HCT116 (cell line): Measurements from ENCODE around the gene LIM2. TPM values are rescaled to one million over a fixed set of nuclear protein-coding genes. Genes with fewer than 3 reads are reported as not detected.

Experiments used
- ATAC-seq: fragments of 200-7000 bp; cut with Tn5 transposase; 2 replicates; pipeline ENCODE4 v1.9.1; 2020; ENCODE audit warnings: mild to moderate bottlenecking, moderate library complexity
- BruUV-seq: library from RNA; stranded (reverse); fragments of 400-500 nt; replicated peaks from 2 replicates; lab custom pipeline; 2021; lab: Mats Ljungman, UMichigan
- CTCF ChIA-PET: fragments of 300-600 bp; sonication (Branson Sonifier 250); formaldehyde crosslinking; loops from one replicate; lab custom pipeline; 2021; ENCODE audit warnings: antibody characterized with exemption; lab: Charles Lee
- POLR2A ChIA-PET: fragments of 300-600, 350-600 bp; sonication (Branson Sonifier 250); formaldehyde crosslinking; loops from one replicate; lab custom pipeline; 2021; ENCODE audit warnings: antibody characterized with exemption; lab: Charles Lee
- RAD21 ChIA-PET, 2 experiments: fragments of 300-600 bp; sonication (Branson Sonifier 250); formaldehyde crosslinking; loops; one replicate each; lab custom pipeline; 2023; ENCODE audit warnings: low total read pairs in 2 of 2; ENCODE audit not compliant: uncharacterized antibody in 2 of 2, unreplicated experiment in 2 of 2, low non-redundant PET in 1 of 2; lab: Charles Lee
- DNase-seq: peaks from one replicate; pipeline ENCODE4 v3.0.0-alpha.2; 2010; ENCODE audit warnings: low read depth, low spot score
- H2AFZ ChIP-seq: fragments of 200-600 bp; shearing (Covaris generic), sonication (generic); 2 replicates; pipeline ENCODE4 v1.6.1; 2017; ENCODE audit warnings: low read depth, mixed run types, mixed read lengths, antibody characterized with exemption, low read length; ENCODE audit not compliant: poor library complexity, severe bottlenecking
- H3K27ac ChIP-seq: 2 replicates; pipeline ENCODE4 v1.5.1; 2012; ENCODE audit warnings: low read depth, low read length
- H3K27me3 ChIP-seq: fragments of 200-600 bp; sonication (generic); 2 replicates; pipeline ENCODE4 v1.6.1; 2016; ENCODE audit warnings: mixed run types, low read length, mixed read lengths; ENCODE audit not compliant: insufficient read depth
- H3K36me3 ChIP-seq, 2 experiments: fragments of 200-500 bp in 1 of 2; fragments of 200-600 bp in 1 of 2; sonication (Bioruptor generic) in 1 of 2; sonication (generic) in 1 of 2; 2 replicates each; pipeline versions ENCODE4 v1.5.1 to v1.6.1; 2014 to 2016; ENCODE audit warnings: low read length in 2 of 2, inconsistent platforms in 1 of 2, mixed read lengths in 1 of 2, mixed run types in 1 of 2; ENCODE audit not compliant: insufficient read depth in 2 of 2, control insufficient read depth in 1 of 2
- H3K4me1 ChIP-seq, 2 experiments: fragments of 200-600 bp in 1 of 2; sonication (generic) in 1 of 2; 2 replicates each; pipeline versions ENCODE4 v1.5.1 to v1.6.1; 2012 to 2017; ENCODE audit warnings: low read length in 2 of 2, inconsistent platforms in 1 of 2, mild to moderate bottlenecking in 1 of 2, mixed read lengths in 1 of 2, mixed run types in 1 of 2, moderate library complexity in 1 of 2; ENCODE audit not compliant: insufficient read depth in 2 of 2, control insufficient read depth in 1 of 2
- H3K4me2 ChIP-seq: fragments of 200-600 bp; sonication (generic); 2 replicates; pipeline ENCODE4 v1.6.1; 2017; ENCODE audit warnings: mixed run types, low read length, mixed read lengths
- H3K4me3 ChIP-seq, 2 experiments: fragments of 200-600 bp in 1 of 2; sonication (generic) in 1 of 2; replicated peaks in 1 of 2; 2 replicates each; pipeline ENCODE4 v1.5.1; 2011 to 2016; ENCODE audit warnings: low read length in 2 of 2, control low read depth in 1 of 2, low read depth in 1 of 2, mild to moderate bottlenecking in 1 of 2, mixed read lengths in 1 of 2, mixed run types in 1 of 2
- H3K79me2 ChIP-seq: fragments of 200-600 bp; sonication (generic); 2 replicates; pipeline ENCODE4 v1.6.1; 2017; ENCODE audit warnings: mild to moderate bottlenecking, mixed run types, low read length, moderate library complexity, mixed read lengths; ENCODE audit not compliant: insufficient read depth
- H3K9ac ChIP-seq: fragments of 200-600 bp; sonication (generic); 2 replicates; pipeline ENCODE4 v1.6.1; 2016; ENCODE audit warnings: low read length, mixed read lengths
- H3K9me2 ChIP-seq: fragments of 200-600 bp; sonication (generic), shearing (Covaris generic); 2 replicates; pipeline ENCODE4 v1.6.1; 2017; ENCODE audit warnings: mixed run types, mild to moderate bottlenecking, moderate library complexity; ENCODE audit not compliant: insufficient read depth
- H3K9me3 ChIP-seq, 2 experiments: fragments of 200-500 bp in 1 of 2; fragments of 200-600 bp in 1 of 2; sonication (Bioruptor generic) in 1 of 2; sonication (generic) in 1 of 2; 2 replicates each; pipeline ENCODE4 v1.6.1; 2014 to 2017; ENCODE audit warnings: low read length in 2 of 2, mixed read lengths in 2 of 2, inconsistent platforms in 1 of 2, low read depth in 1 of 2, mild to moderate bottlenecking in 1 of 2, mixed run types in 1 of 2, moderate library complexity in 1 of 2; ENCODE audit not compliant: control insufficient read depth in 1 of 2, insufficient read depth in 1 of 2
- H4K20me1 ChIP-seq: fragments of 200-600 bp; sonication (generic), shearing (Covaris generic); 2 replicates; pipeline ENCODE4 v1.6.1; 2017; ENCODE audit warnings: mixed run types, mild to moderate bottlenecking, moderate library complexity; ENCODE audit not compliant: insufficient read depth
- CEBPB ChIP-seq: IDR thresholded peaks from 2 replicates; pipeline ENCODE4 v1.6.1; 2012; ENCODE audit warnings: low read depth
- ELF1 ChIP-seq: IDR thresholded peaks from 2 replicates; pipeline ENCODE4 v1.6.1; 2012; ENCODE audit warnings: low read depth, borderline replicate concordance
- FOSL1 ChIP-seq: IDR thresholded peaks from 2 replicates; pipeline ENCODE4 v1.6.1; 2012; ENCODE audit warnings: low read depth
- JUND ChIP-seq: IDR thresholded peaks from 2 replicates; pipeline ENCODE4 v1.6.1; 2012
- POLR2A ChIP-seq: IDR thresholded peaks from 2 replicates; pipeline ENCODE4 v1.7.0; 2011; ENCODE audit warnings: borderline replicate concordance; ENCODE audit not compliant: insufficient read depth, insufficient read length; ENCODE audit errors: extremely low read depth
- POLR2AphosphoS5 ChIP-seq: IDR thresholded peaks from 2 replicates; pipeline ENCODE4 v1.6.1; 2011; ENCODE audit warnings: mild to moderate bottlenecking, low read depth, low read length, moderate library complexity
- SIN3A ChIP-seq: IDR thresholded peaks from 2 replicates; pipeline ENCODE4 v1.6.1; 2012; ENCODE audit warnings: low read depth
- SP1 ChIP-seq: IDR thresholded peaks from 2 replicates; pipeline ENCODE4 v1.6.1; 2012; ENCODE audit warnings: low read depth
- SRF ChIP-seq: IDR thresholded peaks from 2 replicates; pipeline ENCODE4 v1.6.1; 2012; ENCODE audit warnings: low read depth
- YY1 ChIP-seq: IDR thresholded peaks from 2 replicates; pipeline ENCODE4 v1.6.1; 2011; ENCODE audit warnings: low read length, low read depth, moderate library complexity, mild to moderate bottlenecking; ENCODE audit not compliant: insufficient replicate concordance; ENCODE audit errors: extremely low read depth
- ZFX ChIP-seq: fragments of 450-650 bp; IDR thresholded peaks from 2 replicates; pipeline ENCODE4 v1.6.1; 2017
- intact Hi-C: fragments of 100-400 bp; cut with micrococcal nuclease; formaldehyde crosslinking; loops from 2 replicates; pipeline ENCODE4 v1.10.0; 2022
- total RNA-seq: library from RNA; stranded (reverse); gene quantifications from one replicate; pipeline ENCODE4 v1.2.1, GENCODE V29; 2021; ENCODE audit not compliant: unreplicated experiment
- TF ChIP-seq, protein P1 (sequence below): IDR thresholded peaks from 2 replicates; pipeline ENCODE4 v1.6.1; 2012

Gene LIM2
- total RNA-seq, 1 experiment from 2014 or later, result not detected

DNA sequence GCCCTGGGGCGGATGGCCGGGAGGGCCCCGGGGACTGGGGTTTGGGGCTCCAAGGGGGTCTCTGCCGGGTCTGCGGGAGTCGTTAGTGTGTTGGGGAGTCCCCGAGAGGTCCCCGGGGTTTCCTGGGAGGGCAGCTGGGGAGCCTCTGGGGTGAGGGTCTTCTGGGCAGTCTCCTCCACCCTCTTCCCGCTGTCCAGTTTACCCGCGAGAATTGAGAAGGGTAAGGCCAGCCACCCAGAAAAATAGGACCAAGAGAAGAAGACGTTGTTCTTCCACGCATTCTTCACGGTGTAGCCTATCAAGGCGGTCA is 20.6 kb downstream of the LIM2 start (continued):
- TF ChIP-seq POLR2AphosphoS5, result peak; percentile 77

DNA sequence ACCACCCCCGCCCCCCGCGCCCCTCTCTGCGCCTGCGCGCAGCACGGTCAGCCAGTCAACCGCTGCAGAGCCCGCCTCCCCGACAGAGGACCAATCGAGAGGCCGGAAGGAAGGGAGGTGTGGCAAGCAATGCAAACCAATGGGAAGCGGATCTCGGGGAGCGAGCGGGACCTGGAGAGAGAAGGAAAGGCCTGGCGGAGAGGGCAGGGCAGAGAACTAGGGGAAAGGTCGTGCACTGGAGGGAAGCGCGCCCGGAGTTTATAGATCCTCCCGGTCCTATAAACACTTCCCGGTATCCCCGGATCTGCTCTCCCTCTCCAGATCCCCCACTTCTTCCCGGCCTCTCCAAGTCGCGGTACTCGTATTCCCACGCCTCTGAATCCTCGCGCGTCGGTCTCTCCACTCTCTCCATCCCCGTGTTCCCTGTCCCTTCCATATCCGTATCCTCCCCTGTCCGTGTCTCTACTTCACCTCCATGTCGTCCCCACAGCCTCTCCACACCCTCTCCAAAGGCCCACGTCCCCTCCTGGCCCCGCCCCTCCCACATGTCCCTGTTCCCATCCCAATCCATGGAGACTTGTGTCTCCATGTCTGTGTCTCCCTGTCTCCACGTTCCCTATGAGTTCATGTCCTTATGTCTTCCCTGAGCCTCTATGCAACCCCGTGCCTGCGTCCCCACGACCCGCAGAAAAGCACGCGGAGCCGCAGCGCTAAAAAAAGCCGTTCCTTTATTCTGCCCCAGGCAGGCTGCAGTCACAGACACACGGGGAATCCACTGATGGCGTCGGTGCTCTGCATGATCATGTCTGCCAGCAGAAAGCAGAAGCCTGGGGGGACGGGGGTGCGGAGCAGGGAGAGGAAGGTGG is 21.2 kb downstream of the LIM2 start:
- peak overlapping the region; percentile 88 for H3K4me2 ChIP-seq
- H4K20me1 ChIP-seq, result no peaks in the 10 kb centered on the region
- ChIA-PET POLR2A (interaction anchor here (1.4 to 1.5 kb wide), 2 partner anchors 27 to 29 kb away, joined by 7 to 12 read pairs; no protein-coding TSS in a partner anchor), CTCF (interaction anchor here (1.1 kb wide), 1 partner anchor 31 kb away, joined by 3 read pairs; no protein-coding TSS in a partner anchor), RAD21 (interaction anchor here in 1 of 2 experiments (1.0 kb wide), 1 partner anchor 27 kb away, joined by 4 read pairs; no protein-coding TSS in a partner anchor)
- no peaks in the 10 kb centered on the region for H3K36me3 ChIP-seq
- peaks cover 44% of the 10 kb centered on the region for H3K79me2 ChIP-seq
- TF ChIP-seq POLR2AphosphoS5 (peak; percentile 86), JUND (no peak), SRF (no peak), CEBPB (no peak), POLR2A (peak; percentile 91), ELF1 (no peak), SIN3A (peak; percentile 60), ZFX (no peak), FOSL1 (no peak), SP1 (peak; percentile 62), YY1 (no peak)
- TF ChIP-seq, protein P1, sequence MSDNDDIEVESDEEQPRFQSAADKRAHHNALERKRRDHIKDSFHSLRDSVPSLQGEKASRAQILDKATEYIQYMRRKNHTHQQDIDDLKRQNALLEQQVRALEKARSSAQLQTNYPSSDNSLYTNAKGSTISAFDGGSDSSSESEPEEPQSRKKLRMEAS, result peak; percentile 35; the same call in 1 of the 2 replicates
- ATAC-seq (peak; percentile 71), DNase-seq (peak; percentile 95)
- no peak overlapping the region for H2AFZ ChIP-seq
- H3K27ac ChIP-seq, result peak overlapping the region; percentile 84
- TSS peak; percentile 63 for BruUV-seq
- no peaks in the 10 kb centered on the region for H3K9me2 ChIP-seq
- peaks cover 38 to 54% of the 10 kb centered on the region in 2 experiments for H3K4me1 ChIP-seq
- H3K9me3 ChIP-seq, result no peaks in the 10 kb centered on the region
- peak overlapping the region; percentile 96 for H3K9ac ChIP-seq
- H3K4me3 ChIP-seq, result peak overlapping the region; percentile 78 to 94
- intact Hi-C loops, result loop anchor here (1.0 kb wide), 2 partner anchors 27 to 28 kb away; no protein-coding TSS in a partner anchor
- H3K27me3 ChIP-seq, result no peaks in the 10 kb centered on the region
